Naive thymus-derived CD8-positive, alpha-beta T cell (primary cell): ENCODE data around the gene ANXA6. TPM values are rescaled to one million over a fixed set of nuclear protein-coding genes. Genes with fewer than 3 reads are reported as not detected.
"Not testable (repeated sequence)": the region's sequence is repeated elsewhere in the genome, so short reads cannot be mapped to it uniquely, and the experiment has no call there.

Experiments
- ATAC-seq, 2 donors: fragments of 150-1000 bp; cut with Tn5 transposase in 1 of 2; sonication (Bioruptor Pico), chemical (Tn5 transposase) in 1 of 2; 1 replicate in 1 of 2; 2 replicates in 1 of 2; pipeline ENCODE4 v1.10.0; 2021; ENCODE audit warnings: mild to moderate bottlenecking in 2 of 2, moderate library complexity in 2 of 2
- POLR2A ChIA-PET: fragments of 350-600 bp; sonication (Branson Sonifier 250); formaldehyde crosslinking; loops from one replicate; lab custom pipeline; 2021; ENCODE audit warnings: antibody characterized with exemption; lab: Charles Lee
- DNase-seq, 10 donors: peaks; one replicate each; pipeline versions ENCODE4 v3.0.0 to v3.0.0-alpha.2; 2020 to 2022
- H3K27ac Mint-ChIP-seq, 10 donors: one replicate each; pipeline ENCODE4 v1.8.0; 2020 to 2022; ENCODE audit warnings: mild to moderate bottlenecking in 10 of 10, mixed read lengths in 10 of 10, moderate library complexity in 4 of 10, inconsistent platforms in 1 of 10
- H3K27me3 Mint-ChIP-seq, 5 donors: one replicate each; pipeline ENCODE4 v1.8.0; 2021 to 2022; ENCODE audit warnings: mixed read lengths in 5 of 5
- H3K36me3 Mint-ChIP-seq, 3 donors: one replicate each; pipeline ENCODE4 v1.8.0; 2020 to 2022; ENCODE audit warnings: mixed read lengths in 3 of 3, mild to moderate bottlenecking in 2 of 3, inconsistent platforms in 1 of 3
- H3K4me1 Mint-ChIP-seq, 4 donors: one replicate each; pipeline ENCODE4 v1.8.0; 2021 to 2022; ENCODE audit warnings: mixed read lengths in 4 of 4
- H3K4me3 Mint-ChIP-seq, 10 donors: one replicate each; pipeline ENCODE4 v1.8.0; 2020 to 2022; ENCODE audit warnings: mild to moderate bottlenecking in 10 of 10, mixed read lengths in 10 of 10, moderate library complexity in 6 of 10, inconsistent platforms in 1 of 10
- H3K9me3 Mint-ChIP-seq, 9 donors: one replicate each; pipeline ENCODE4 v1.8.0; 2020 to 2022; ENCODE audit warnings: mixed read lengths in 9 of 9, mild to moderate bottlenecking in 3 of 9, inconsistent platforms in 1 of 9, moderate library complexity in 1 of 9
- polyA plus RNA-seq, 3 donors: library from polyadenylated mRNA; unstranded; fragments of 300-500 nt; fragmentation: Illumina TruSeq; gene quantifications; one replicate each; pipeline ENCODE4 v1.2.3, GENCODE V29; 2021
- total RNA-seq, 8 experiments: library from RNA in 2 of 8; stranded (reverse) in 2 of 8; gene quantifications; one replicate each; pipeline ENCODE4 v1.2.3 and lab custom pipeline; 2021 to 2026

The ANXA6 gene
- total RNA-seq (100 to 1,000 TPM; 334 to 359 TPM), polyA plus RNA-seq (100 to 1,000 TPM; 242 to 318 (median 254) TPM), total RNA-seq (lab: John Stamatoyannopoulos, UW) (276 to 383 (median 366) reads per million in 6 experiments)

GRCh38 chr5:151157426-151158286 lies at the start of gene ANXA6:
Gene ANXA6 (minus strand): TSS chr5:151157779. CDS start chr5:151147901, 9,878 bp downstream.
- peak; percentile 75 to 76 for ATAC-seq

GRCh38 chr5:151205411-151205810 lies 47.8 kb upstream of the ANXA6 start:
- DNase-seq = no peak
- POLR2A ChIA-PET = interaction anchor here (1.1 to 6.6 kb wide), 5 partner anchors 10 to 110 kb away, joined by 3 to 65 read pairs (median 4); partner anchors contain the start of gene CCDC69
- no peaks in the 10 kb centered on the region for H3K9me3 Mint-ChIP-seq
- peaks cover 0 to 40% (median 11%) of the 10 kb centered on the region in 3 donors for H3K36me3 Mint-ChIP-seq
- peak overlapping the region in 6 of 10 donors; percentile 18 to 41 (median 33) for H3K4me3 Mint-ChIP-seq
- H3K27ac Mint-ChIP-seq = peak overlapping the region in 9 of 10 donors; percentile 70 to 89 (median 84)
- H3K27me3 Mint-ChIP-seq = no peaks in the 10 kb centered on the region
- peaks cover 30 to 77% (median 61%) of the 10 kb centered on the region in 4 donors for H3K4me1 Mint-ChIP-seq
- no peak for ATAC-seq

More at GRCh38 chr5:151157426-151158286, at the start of gene ANXA6:
- POLR2A ChIA-PET = interaction anchor here (0.6 to 12.2 kb wide), 16 partner anchors 10 to 95 kb away, joined by 3 to 185 read pairs (median 4); no protein-coding TSS in a partner anchor
- H3K4me3 Mint-ChIP-seq = peak within 1 kb of the TSS; percentile 93 to 99 (median 95)
- H3K36me3 Mint-ChIP-seq = peaks cover 0 to 14% (median 7%) of the 10 kb centered on the region in 3 donors
- no peaks in the 10 kb centered on the region for H3K9me3 Mint-ChIP-seq
- peak within 1 kb of the TSS; percentile 94 to 99 (median 96) for H3K27ac Mint-ChIP-seq
- H3K27me3 Mint-ChIP-seq = no peaks in the 10 kb centered on the region
- DNase-seq = peak; percentile 24 to 76 (median 60)
- H3K4me1 Mint-ChIP-seq = peaks cover 38 to 69% (median 60%) of the 10 kb centered on the region in 4 donors

GRCh38 chr5:151204051-151204450 lies 46.5 kb upstream of the ANXA6 start:
- Mint-ChIP-seq H3K36me3 (peaks cover 0 to 51% (median 15%) of the 10 kb centered on the region in 3 donors), H3K27ac (peak overlapping the region in 6 of 10 donors; percentile 24 to 75 (median 46)), H3K4me1 (peaks cover 26 to 71% (median 54%) of the 10 kb centered on the region in 4 donors), H3K4me3 (no peak overlapping the region), H3K9me3 (no peaks in the 10 kb centered on the region), H3K27me3 (no peaks in the 10 kb centered on the region)
- DNase-seq (no peak), ATAC-seq (no peak)
- POLR2A ChIA-PET = interaction anchor here (1.1 to 6.6 kb wide), 3 partner anchors 11 to 108 kb away, joined by 3 to 65 read pairs (median 44); partner anchors contain the start of gene CCDC69

GRCh38 chr5:151202381-151203139 lies 45.0 kb upstream of the ANXA6 start:
- H3K4me3 Mint-ChIP-seq = peak overlapping the region in 9 of 10 donors; percentile 4 to 74 (median 58)
- H3K27me3 Mint-ChIP-seq = no peaks in the 10 kb centered on the region
- POLR2A ChIA-PET = interaction anchor here (0.6 to 6.6 kb wide), 5 partner anchors 13 to 1652 kb away, joined by 3 to 65 read pairs (median 3); partner anchors contain the start of gene CCDC69
- no peaks in the 10 kb centered on the region for H3K9me3 Mint-ChIP-seq
- ATAC-seq = peak; percentile 76 to 93
- peaks cover 16 to 56% (median 45%) of the 10 kb centered on the region in 4 donors for H3K4me1 Mint-ChIP-seq
- peak overlapping the region; percentile 31 to 96 (median 88) for H3K27ac Mint-ChIP-seq
- peaks cover 0 to 61% (median 17%) of the 10 kb centered on the region in 3 donors for H3K36me3 Mint-ChIP-seq
- peak in 2 of 10 donors; percentile 14 to 27 for DNase-seq

- DNase-seq = no peak
- ATAC-seq = no peak
- peaks cover 21 to 57% (median 51%) of the 10 kb centered on the region in 4 donors for H3K4me1 Mint-ChIP-seq
- peaks cover 6 to 75% (median 26%) of the 10 kb centered on the region in 3 donors for H3K36me3 Mint-ChIP-seq
- H3K9me3 Mint-ChIP-seq = no peaks in the 10 kb centered on the region
- peak overlapping the region; percentile 76 to 91 (median 82) for H3K27ac Mint-ChIP-seq
- POLR2A ChIA-PET = interaction anchor here (0.5 to 6.6 kb wide), 4 partner anchors 14 to 1757 kb away, joined by 3 to 65 read pairs (median 24); partner anchors contain the start of gene CCDC69
- peak overlapping the region in 1 of 10 donors; percentile 39 for H3K4me3 Mint-ChIP-seq
- no peaks in the 10 kb centered on the region for H3K27me3 Mint-ChIP-seq
Observed at GRCh38 chr5:151200913-151201595, 43.5 kb upstream of the ANXA6 start.

- H3K9me3 Mint-ChIP-seq = no peaks in the 10 kb centered on the region
- peak overlapping the region in 9 of 10 donors; percentile 53 to 86 (median 82) for H3K27ac Mint-ChIP-seq
- no peak overlapping the region for H3K4me3 Mint-ChIP-seq
- DNase-seq (no peak), ATAC-seq (no peak)
- H3K36me3 Mint-ChIP-seq = peaks cover 9 to 72% (median 29%) of the 10 kb centered on the region in 3 donors
- H3K27me3 Mint-ChIP-seq = no peaks in the 10 kb centered on the region
- H3K4me1 Mint-ChIP-seq = peaks cover 19 to 57% (median 51%) of the 10 kb centered on the region in 4 donors
- POLR2A ChIA-PET = interaction anchor here (0.7 to 6.1 kb wide), 3 partner anchors 10 to 24 kb away, joined by 3 to 44 read pairs (median 3); partner anchors contain the start of gene CCDC69
Observed at GRCh38 chr5:151199581-151200185, 42.1 kb upstream of the ANXA6 start.

- Mint-ChIP-seq H3K27ac (peak overlapping the region; percentile 27 to 86 (median 75)), H3K36me3 (peaks cover 9 to 74% (median 33%) of the 10 kb centered on the region in 3 donors), H3K4me1 (peaks cover 20 to 61% (median 53%) of the 10 kb centered on the region in 4 donors), H3K9me3 (no peaks in the 10 kb centered on the region), H3K4me3 (no peak overlapping the region), H3K27me3 (no peaks in the 10 kb centered on the region)
- DNase-seq = no peak
- ATAC-seq = no peak
- POLR2A ChIA-PET = interaction anchor here (0.7 to 6.1 kb wide), 2 partner anchors 9 to 25 kb away, joined by 3 to 44 read pairs; partner anchors contain the start of gene CCDC69
Observed at GRCh38 chr5:151198861-151199260, 41.3 kb upstream of the ANXA6 start.

- Mint-ChIP-seq H3K36me3 (peaks cover 14 to 79% (median 41%) of the 10 kb centered on the region in 3 donors), H3K27ac (peak overlapping the region in 8 of 10 donors; percentile 70 to 92 (median 86)), H3K4me1 (peaks cover 24 to 63% (median 52%) of the 10 kb centered on the region in 4 donors)
- not testable (repeated sequence) for ATAC-seq, H3K4me3 Mint-ChIP-seq, H3K9me3 Mint-ChIP-seq, H3K27me3 Mint-ChIP-seq, DNase-seq
- POLR2A ChIA-PET = interaction anchor here (0.6 to 1.8 kb wide), 2 partner anchors 13 to 27 kb away, joined by 3 to 5 read pairs; no protein-coding TSS in a partner anchor
Observed at GRCh38 chr5:151197291-151197600, 39.7 kb upstream of the ANXA6 start.

GRCh38 chr5:151196556-151197290 lies 39.1 kb upstream of the ANXA6 start:
- peaks cover 28 to 65% (median 54%) of the 10 kb centered on the region in 4 donors for H3K4me1 Mint-ChIP-seq
- H3K36me3 Mint-ChIP-seq = peaks cover 19 to 81% (median 46%) of the 10 kb centered on the region in 3 donors
- H3K4me3 Mint-ChIP-seq = peak overlapping the region in 7 of 10 donors; percentile 0 to 61 (median 26)
- no peaks in the 10 kb centered on the region for H3K27me3 Mint-ChIP-seq
- peak in 2 of 10 donors; percentile 24 to 29 for DNase-seq
- ATAC-seq = peak; percentile 65 to 70
- H3K9me3 Mint-ChIP-seq = peaks cover under 1 to 12% (median 8%) of the 10 kb centered on the region in 9 donors
- peak overlapping the region; percentile 75 to 94 (median 88) for H3K27ac Mint-ChIP-seq
- POLR2A ChIA-PET = interaction anchor here (0.6 to 1.8 kb wide), 3 partner anchors 13 to 28 kb away, joined by 3 to 5 read pairs (median 4); no protein-coding TSS in a partner anchor

- peaks cover 29 to 81% (median 50%) of the 10 kb centered on the region in 3 donors for H3K36me3 Mint-ChIP-seq
- peak overlapping the region in 6 of 10 donors; percentile 15 to 61 (median 50) for H3K4me3 Mint-ChIP-seq
- POLR2A ChIA-PET = interaction anchor here (0.6 to 1.3 kb wide), 3 partner anchors 17 to 20 kb away, joined by 3 to 4 read pairs (median 3); no protein-coding TSS in a partner anchor
- H3K27ac Mint-ChIP-seq = peak overlapping the region; percentile 75 to 94 (median 87)
- peaks cover 29 to 68% (median 59%) of the 10 kb centered on the region in 4 donors for H3K4me1 Mint-ChIP-seq
- H3K9me3 Mint-ChIP-seq = peaks cover 4 to 21% (median 14%) of the 10 kb centered on the region in 9 donors
- DNase-seq (no peak), ATAC-seq (peak in 1 of 2 donors; percentile 23)
- H3K27me3 Mint-ChIP-seq = no peaks in the 10 kb centered on the region
Observed at GRCh38 chr5:151195622-151196021, 38.0 kb upstream of the ANXA6 start.
